GM21423 (cell line): ENCODE results near the gene ADAMTS15.

ENCODE experiments used
- ATAC-seq: cut with Tn5 transposase; IDR thresholded peaks from one replicate; pipeline ENCODE4 v1.9.1; 2021; ENCODE audit warnings: mild to moderate bottlenecking, moderate library complexity; ENCODE audit not compliant: unreplicated experiment

Gene ADAMTS15

GRCh38 chr11:130476922-130477491, 28.6 kb downstream of the ADAMTS15 start:
- no peak for ATAC-seq

DNA sequence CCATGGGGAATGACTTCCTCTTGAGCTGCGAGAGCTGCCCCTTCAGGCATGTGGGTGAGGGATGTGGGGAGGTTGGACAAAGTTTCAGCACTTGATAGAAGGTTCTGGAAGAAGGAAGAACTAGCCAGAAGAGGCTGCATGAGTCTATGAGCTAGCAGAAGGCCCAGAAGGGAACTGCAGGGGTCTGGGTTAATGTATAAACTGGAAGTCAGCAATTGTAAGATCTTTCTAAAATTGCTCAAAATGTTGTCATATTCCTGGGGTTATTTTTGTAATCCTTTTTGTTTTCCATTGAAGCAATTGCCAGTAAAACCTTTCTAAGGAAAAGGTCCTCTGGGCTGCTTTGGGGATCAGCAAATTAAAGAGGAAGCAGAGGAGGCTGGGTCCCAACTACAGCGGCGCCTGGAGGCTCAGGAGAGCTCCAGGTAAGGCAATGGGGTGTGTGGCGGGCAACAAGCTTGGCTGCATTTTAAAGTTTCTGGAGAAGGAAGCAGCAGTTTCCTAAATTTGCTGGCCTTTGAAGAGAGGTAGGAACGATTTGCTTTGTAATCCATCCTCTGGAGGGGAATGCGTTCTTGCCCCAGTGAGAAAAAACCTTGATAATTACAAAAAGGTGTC, 29.2 kb downstream of the ADAMTS15 start:
- no peak for ATAC-seq

DNA sequence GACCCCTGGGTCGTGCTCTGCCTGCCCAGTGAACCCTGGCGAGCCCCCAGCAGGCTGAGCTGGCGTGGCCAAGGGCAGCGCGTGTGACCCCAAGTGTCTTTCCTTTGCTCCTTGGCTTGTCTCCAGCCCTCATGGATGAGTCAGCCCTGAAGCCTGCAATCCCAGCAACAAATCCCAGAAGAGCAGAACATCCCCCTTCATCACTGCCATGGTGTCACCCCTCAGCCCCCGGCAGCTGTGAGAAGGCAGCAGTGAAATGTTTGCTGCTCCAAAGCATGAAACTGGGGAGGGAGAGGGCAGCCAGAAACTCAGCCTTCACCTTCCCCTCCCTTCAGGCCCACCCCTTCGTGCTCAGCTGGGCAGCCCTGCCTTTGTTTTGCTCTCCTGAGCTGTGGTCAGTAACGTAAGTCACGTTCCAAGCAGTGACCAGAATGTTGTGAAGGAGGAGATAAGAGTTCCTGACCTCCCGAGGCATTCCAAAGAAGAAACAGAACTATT, 29.8 kb downstream of the ADAMTS15 start:
- ATAC-seq, result no peak

- no peak for ATAC-seq
Measured at GRCh38 chr11:130478881-130479280, 30.4 kb downstream of the ADAMTS15 start.

GRCh38 chr11:130480186-130480585, 31.7 kb downstream of the ADAMTS15 start:
- ATAC-seq, result no peak

- ATAC-seq, result no peak
Measured at GRCh38 chr11:130480711-130481140, 32.3 kb downstream of the ADAMTS15 start.

DNA sequence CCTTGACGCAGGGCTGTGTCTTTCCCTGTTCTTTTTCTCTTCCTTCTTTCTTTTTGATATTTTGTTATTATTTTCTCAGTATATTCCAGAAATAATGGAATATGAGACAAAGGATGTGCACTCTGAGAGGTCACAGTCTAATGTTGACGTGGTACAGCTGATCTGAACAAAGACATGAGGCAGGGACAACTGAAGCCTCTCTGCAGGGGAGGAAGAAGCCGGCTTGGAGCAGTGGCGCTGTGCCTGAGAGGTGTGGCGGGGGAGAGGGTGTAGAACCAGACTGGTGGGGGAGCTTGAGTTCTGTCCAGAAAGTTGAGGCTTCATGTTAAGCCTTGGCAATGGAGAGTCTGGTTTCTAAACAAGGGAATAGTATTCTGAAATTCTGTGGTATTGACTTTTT, 34.7 kb downstream of the ADAMTS15 start:
- no peak for ATAC-seq

- ATAC-seq, result no peak
Measured at GRCh38 chr11:130485983-130486382, 37.5 kb downstream of the ADAMTS15 start.

- no peak for ATAC-seq
Measured at GRCh38 chr11:130486391-130486836, 38.0 kb downstream of the ADAMTS15 start.

GRCh38 chr11:130486987-130487923, 38.8 kb downstream of the ADAMTS15 start:
- no peak for ATAC-seq

DNA sequence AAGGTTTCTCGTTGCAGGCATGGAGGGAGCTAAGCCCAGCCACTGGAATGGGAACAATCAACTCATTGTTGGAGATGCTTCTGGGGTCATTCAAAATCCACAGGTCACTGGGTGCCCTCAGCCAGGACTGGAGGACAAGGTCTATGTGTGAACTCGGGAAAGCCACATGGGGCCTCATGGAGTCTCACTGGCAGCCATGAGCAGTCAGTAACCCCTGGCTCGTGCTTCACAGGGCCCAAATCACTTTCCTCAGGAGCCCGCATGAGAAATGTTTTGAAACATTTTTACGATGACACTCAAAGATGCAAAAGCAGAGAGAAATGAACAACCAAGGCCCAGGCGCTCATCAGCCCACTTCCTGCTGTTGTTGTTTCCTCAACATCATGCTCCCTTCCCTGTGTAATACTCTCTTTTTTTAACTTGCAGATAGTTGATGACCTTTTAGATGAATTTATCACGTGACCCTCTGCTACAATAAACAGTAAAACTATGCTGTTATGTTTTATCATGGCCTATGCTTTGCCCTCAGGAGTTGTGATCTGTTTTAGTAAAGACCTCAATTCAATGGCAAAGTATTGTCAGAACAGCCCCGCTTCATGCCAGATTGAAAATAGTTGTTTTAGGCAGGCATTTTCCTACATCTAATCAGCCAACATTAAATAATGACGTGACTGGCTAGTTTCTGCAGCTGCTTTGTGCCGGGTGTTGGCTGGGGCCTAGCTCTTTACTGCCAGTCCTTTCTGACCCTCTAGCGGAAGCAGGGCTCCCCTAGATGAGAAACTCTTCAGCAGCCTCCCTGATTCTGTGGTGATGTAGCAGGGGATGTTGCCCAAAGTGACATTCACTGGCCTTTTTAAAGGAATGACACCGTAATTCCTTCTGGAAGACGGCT, 39.7 kb downstream of the ADAMTS15 start:
- no peak for ATAC-seq

- ATAC-seq, result no peak
Measured at GRCh38 chr11:130488848-130489584, 40.6 kb downstream of the ADAMTS15 start.

DNA sequence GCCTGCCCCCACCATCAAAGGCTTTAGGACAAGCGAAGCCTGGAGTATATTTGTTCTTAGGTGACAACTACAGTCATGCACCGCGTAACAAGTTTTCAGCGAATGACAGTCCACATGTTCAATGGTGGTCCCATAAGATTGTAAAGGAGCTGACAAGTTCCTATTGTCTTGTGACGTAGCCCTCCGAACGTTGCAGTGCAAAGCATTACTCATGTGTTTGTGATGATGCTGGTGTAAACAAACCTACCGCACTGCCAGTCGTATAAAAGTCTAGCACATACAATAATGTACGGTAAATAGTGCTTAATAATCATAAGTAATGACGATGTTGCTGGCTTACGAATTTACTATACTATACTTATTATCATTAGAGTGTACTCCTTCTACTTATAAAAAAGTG, 41.3 kb downstream of the ADAMTS15 start:
- no peak for ATAC-seq

- no peak for ATAC-seq
Measured at GRCh38 chr11:130490682-130491449, 42.4 kb downstream of the ADAMTS15 start.

- no peak for ATAC-seq
Measured at GRCh38 chr11:130498181-130498580, 49.7 kb downstream of the ADAMTS15 start.

DNA sequence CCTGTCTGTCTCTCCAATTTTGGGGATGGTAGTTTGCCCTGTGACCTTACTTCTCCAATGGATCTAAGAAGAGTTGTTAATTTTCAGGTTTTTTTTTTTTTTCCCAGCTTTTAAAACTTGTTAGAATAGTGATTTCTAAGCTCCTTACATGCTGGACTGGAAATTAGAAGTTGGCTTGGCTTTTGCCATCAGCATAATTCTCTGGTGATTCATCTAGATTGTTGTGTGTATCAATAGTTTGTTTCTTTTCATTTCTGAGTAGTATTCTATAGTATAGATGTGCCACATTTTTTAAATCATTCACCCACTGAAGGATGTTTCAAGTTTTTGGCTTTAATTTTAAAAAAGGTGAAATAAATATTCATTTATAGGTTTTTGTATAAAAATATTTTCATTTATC, 51.4 kb downstream of the ADAMTS15 start:
- no peak for ATAC-seq

GRCh38 chr11:130504317-130504716, 55.9 kb downstream of the ADAMTS15 start:
- ATAC-seq, result no peak

GRCh38 chr11:130508913-130509312, 60.5 kb downstream of the ADAMTS15 start:
- ATAC-seq, result no peak

DNA sequence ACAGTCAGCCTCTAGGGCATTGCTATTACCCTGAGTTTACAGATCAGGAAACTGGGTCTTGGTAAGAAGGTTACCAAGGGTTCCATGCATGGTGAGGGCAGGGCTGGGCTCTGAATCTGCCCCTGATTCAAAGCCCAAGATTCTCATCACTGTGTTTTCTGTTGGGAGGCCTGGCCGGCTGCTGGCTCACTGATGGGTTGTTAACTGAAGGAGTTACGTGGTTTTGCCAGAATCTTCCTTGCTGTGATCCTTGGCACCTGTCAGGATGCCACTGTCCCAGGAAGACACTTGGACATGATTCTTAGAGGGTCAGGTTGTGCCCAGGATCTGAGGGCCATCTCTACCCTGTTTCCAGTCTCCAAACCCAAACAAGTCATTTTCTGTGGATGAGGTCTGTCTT, 61.5 kb downstream of the ADAMTS15 start:
- no peak for ATAC-seq
